Endothelial cell (in vitro differentiated cells): ENCODE results near the gene FOXRED1. TPM values are rescaled to one million over a fixed set of nuclear protein-coding genes. Genes with fewer than 3 reads are reported as not detected.

Experiments
- DNase-seq: peaks from one replicate; pipeline ENCODE4 v3.0.0; 2021; ENCODE audit warnings: low spot score
- H3K27ac Mint-ChIP-seq: one replicate; pipeline ENCODE4 v1.8.0; 2021; ENCODE audit warnings: mixed read lengths, inconsistent platforms; ENCODE audit not compliant: unreplicated experiment
- H3K27me3 Mint-ChIP-seq: one replicate; pipeline ENCODE4 v1.8.0; 2021; ENCODE audit warnings: mild to moderate bottlenecking, moderate library complexity, mixed read lengths, inconsistent platforms; ENCODE audit not compliant: unreplicated experiment
- H3K36me3 Mint-ChIP-seq: one replicate; pipeline ENCODE4 v1.8.0; 2021; ENCODE audit warnings: mild to moderate bottlenecking, low read depth, mixed read lengths, inconsistent platforms; ENCODE audit not compliant: unreplicated experiment
- H3K4me1 Mint-ChIP-seq: one replicate; pipeline ENCODE4 v1.8.0; 2021; ENCODE audit warnings: mild to moderate bottlenecking, mixed read lengths, inconsistent platforms; ENCODE audit not compliant: unreplicated experiment
- H3K4me3 Mint-ChIP-seq: one replicate; pipeline ENCODE4 v1.8.0; 2021; ENCODE audit warnings: mild to moderate bottlenecking, mixed read lengths, inconsistent platforms; ENCODE audit not compliant: unreplicated experiment
- H3K9me3 Mint-ChIP-seq: one replicate; pipeline ENCODE4 v1.8.0; 2021; ENCODE audit warnings: mixed read lengths, inconsistent platforms; ENCODE audit not compliant: unreplicated experiment
- long read RNA-seq: library from polyadenylated mRNA; unstranded; transcript quantifications from one replicate; pipeline ENCODE4 v2.0.0, GENCODE V29; 2020; ENCODE audit not compliant: unreplicated experiment
- total RNA-seq: library from RNA; stranded (reverse); fragmentation: NEBNext Ultra II Directional; extraction: Animal tissue kit (Norgen Biotek cat#: 25700); gene quantifications from one replicate; pipeline ENCODE4 v1.2.1, GENCODE V29; 2021; ENCODE audit not compliant: unreplicated experiment
- TF ChIP-seq, protein P1 (sequence below): fragments of 200-600 bp; sonication (generic); IDR thresholded peaks from one replicate; pipeline ENCODE4 v1.5.0; 2021; ENCODE audit warnings: antibody characterized with exemption; ENCODE audit not compliant: unreplicated experiment

Gene FOXRED1
- 35.8 TPM for total RNA-seq
- long read RNA-seq, transcript FOXRED1-201 (11 exons, 1,970 nt) = major isoform, 20 of 30 reads
- long read RNA-seq, partial matches to known transcripts = 2 of 30 reads
- long read RNA-seq, other reads (novel, unspliced or antisense) = 7 of 30 reads

GRCh38 chr11:126268708-126269579, at the start of gene FOXRED1, which contains the start of gene SRPRA:
Gene FOXRED1, plus strand, starts transcription at chr11:126269154. Its CDS starts 53 bp downstream, at chr11:126269207.
Gene SRPRA, minus strand, starts transcription at chr11:126268895. Its CDS starts 91 bp downstream, at chr11:126268804.
- no peaks in the 10 kb centered on the region for H3K9me3 Mint-ChIP-seq
- DNase-seq = peak; percentile 100
- peaks cover 49% of the 10 kb centered on the region for H3K36me3 Mint-ChIP-seq
- peaks cover 41% of the 10 kb centered on the region for H3K4me1 Mint-ChIP-seq
- peak within 1 kb of the TSS; percentile 97 for H3K4me3 Mint-ChIP-seq
- H3K27ac Mint-ChIP-seq = peak within 1 kb of the TSS; percentile 99
- TF ChIP-seq, protein P1, sequence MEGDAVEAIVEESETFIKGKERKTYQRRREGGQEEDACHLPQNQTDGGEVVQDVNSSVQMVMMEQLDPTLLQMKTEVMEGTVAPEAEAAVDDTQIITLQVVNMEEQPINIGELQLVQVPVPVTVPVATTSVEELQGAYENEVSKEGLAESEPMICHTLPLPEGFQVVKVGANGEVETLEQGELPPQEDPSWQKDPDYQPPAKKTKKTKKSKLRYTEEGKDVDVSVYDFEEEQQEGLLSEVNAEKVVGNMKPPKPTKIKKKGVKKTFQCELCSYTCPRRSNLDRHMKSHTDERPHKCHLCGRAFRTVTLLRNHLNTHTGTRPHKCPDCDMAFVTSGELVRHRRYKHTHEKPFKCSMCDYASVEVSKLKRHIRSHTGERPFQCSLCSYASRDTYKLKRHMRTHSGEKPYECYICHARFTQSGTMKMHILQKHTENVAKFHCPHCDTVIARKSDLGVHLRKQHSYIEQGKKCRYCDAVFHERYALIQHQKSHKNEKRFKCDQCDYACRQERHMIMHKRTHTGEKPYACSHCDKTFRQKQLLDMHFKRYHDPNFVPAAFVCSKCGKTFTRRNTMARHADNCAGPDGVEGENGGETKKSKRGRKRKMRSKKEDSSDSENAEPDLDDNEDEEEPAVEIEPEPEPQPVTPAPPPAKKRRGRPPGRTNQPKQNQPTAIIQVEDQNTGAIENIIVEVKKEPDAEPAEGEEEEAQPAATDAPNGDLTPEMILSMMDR = no peak
- peaks cover 8% of the 10 kb centered on the region for H3K27me3 Mint-ChIP-seq

- no peak overlapping the region for H3K4me3 Mint-ChIP-seq
- no peaks in the 10 kb centered on the region for H3K36me3 Mint-ChIP-seq
- DNase-seq = no peak
- peaks cover 25% of the 10 kb centered on the region for H3K4me1 Mint-ChIP-seq
- no peaks in the 10 kb centered on the region for H3K9me3 Mint-ChIP-seq
- H3K27ac Mint-ChIP-seq = no peak overlapping the region
- TF ChIP-seq, protein P1 = no peak
- peaks cover 2% of the 10 kb centered on the region for H3K27me3 Mint-ChIP-seq
These were observed 49.4 kb upstream of the FOXRED1 start for GRCh38 chr11:126219547-126219946.

DNA sequence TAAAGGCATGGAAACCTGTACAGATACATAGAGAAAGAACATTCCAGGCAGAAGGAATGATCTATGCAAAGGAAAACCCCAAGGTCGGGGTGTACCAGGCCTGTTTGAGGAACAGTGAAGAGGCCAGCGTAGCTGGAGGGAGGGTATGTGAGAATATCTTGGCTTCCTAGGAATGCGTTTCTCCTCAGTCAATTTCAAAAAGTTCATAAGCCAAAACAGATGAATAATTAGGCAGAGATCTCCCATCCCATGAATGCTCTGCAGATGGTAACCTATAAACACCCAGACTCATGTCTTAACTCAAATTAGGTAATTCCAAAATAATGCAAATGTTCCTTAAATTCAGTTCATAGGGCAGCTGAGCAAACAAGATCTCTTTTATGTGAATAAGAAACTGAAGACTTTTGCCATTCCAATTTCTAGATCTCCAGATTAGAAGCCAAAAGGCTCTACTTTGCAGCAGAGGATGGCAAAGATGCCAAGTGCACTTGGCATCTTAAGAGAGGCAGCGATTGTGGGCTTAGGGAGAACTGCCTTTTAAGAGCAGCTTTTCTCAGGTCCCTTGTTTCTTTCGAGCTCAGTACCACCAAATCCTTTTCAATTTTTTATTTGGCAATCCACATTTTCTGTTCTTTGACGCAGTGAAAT, 44.2 kb upstream of the FOXRED1 start:
- TF ChIP-seq, protein P1 = no peak
- H3K27ac Mint-ChIP-seq = no peak overlapping the region
- H3K4me3 Mint-ChIP-seq = no peak overlapping the region
- H3K4me1 Mint-ChIP-seq = peaks cover 6% of the 10 kb centered on the region
- H3K36me3 Mint-ChIP-seq = peaks cover 3% of the 10 kb centered on the region
- DNase-seq = no peak
- no peaks in the 10 kb centered on the region for H3K9me3 Mint-ChIP-seq
- no peaks in the 10 kb centered on the region for H3K27me3 Mint-ChIP-seq

DNA sequence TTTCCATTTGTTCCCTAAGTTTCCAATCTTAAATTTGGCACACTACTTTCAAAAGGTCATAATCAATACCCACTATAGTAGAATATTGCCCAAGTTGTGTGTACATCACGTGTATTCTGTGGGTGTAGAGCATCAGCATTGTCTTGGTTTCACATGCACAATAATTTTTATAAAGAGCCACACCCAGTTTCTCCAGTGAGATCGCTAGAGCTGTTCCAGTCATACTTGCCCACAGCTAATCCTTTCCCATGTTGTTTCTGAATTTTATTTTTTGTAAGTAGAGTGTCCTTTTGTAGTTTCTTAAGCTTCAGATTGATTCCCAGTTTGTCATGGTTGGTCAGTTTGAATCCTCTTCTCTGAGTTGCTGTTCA, 43.7 kb upstream of the FOXRED1 start:
- H3K36me3 Mint-ChIP-seq = peaks cover 3% of the 10 kb centered on the region
- H3K27ac Mint-ChIP-seq = no peak overlapping the region
- H3K9me3 Mint-ChIP-seq = no peaks in the 10 kb centered on the region
- no peaks in the 10 kb centered on the region for H3K27me3 Mint-ChIP-seq
- peaks cover 5% of the 10 kb centered on the region for H3K4me1 Mint-ChIP-seq
- DNase-seq = no peak
- H3K4me3 Mint-ChIP-seq = no peak overlapping the region
- TF ChIP-seq, protein P1 = no peak
